ENCODE results near the gene KCNIP4.

Gene KCNIP4

GRCh38 chr4:21061902-21062301 lies 886.7 kb downstream of the KCNIP4 start:
- DNase-seq (ENCODE audit: low spot score) = no peak

- peak; percentile 10 for DNase-seq (ENCODE audit: low spot score)
These were observed 902.4 kb downstream of the KCNIP4 start for GRCh38 chr4:21046141-21046540.

- DNase-seq (ENCODE audit: low spot score) = no peak
These were observed 903.5 kb downstream of the KCNIP4 start for GRCh38 chr4:21045119-21045518.

- no peak for DNase-seq (ENCODE audit: low spot score)
These were observed 906.9 kb downstream of the KCNIP4 start for GRCh38 chr4:21041708-21042107.

- DNase-seq (ENCODE audit: low spot score) = no peak
These were observed 913.8 kb downstream of the KCNIP4 start for GRCh38 chr4:21034728-21035127.

- no peak for DNase-seq (ENCODE audit: low spot score)
These were observed 916.4 kb downstream of the KCNIP4 start for GRCh38 chr4:21032089-21032645.

- no peak for DNase-seq (ENCODE audit: low spot score)
These were observed 929.8 kb downstream of the KCNIP4 start for GRCh38 chr4:21018817-21019216.

GRCh38 chr4:21013501-21013900 lies 935.1 kb downstream of the KCNIP4 start:
- no peak for DNase-seq (ENCODE audit: low spot score)

GRCh38 chr4:21012851-21013331 lies 935.7 kb downstream of the KCNIP4 start:
- DNase-seq (ENCODE audit: low spot score) = no peak

- DNase-seq (ENCODE audit: low spot score) = no peak
These were observed 937.5 kb downstream of the KCNIP4 start for GRCh38 chr4:21011106-21011505.

GRCh38 chr4:21009956-21010355 lies 938.6 kb downstream of the KCNIP4 start:
- DNase-seq (ENCODE audit: low spot score) = no peak

GRCh38 chr4:21005647-21006046 lies 942.9 kb downstream of the KCNIP4 start:
- no peak for DNase-seq (ENCODE audit: low spot score)

- no peak for DNase-seq (ENCODE audit: low spot score)
These were observed 945.6 kb downstream of the KCNIP4 start for GRCh38 chr4:21002976-21003375.

GRCh38 chr4:21002286-21002685 lies 946.3 kb downstream of the KCNIP4 start:
- DNase-seq (ENCODE audit: low spot score) = no peak

GRCh38 chr4:21001490-21001889 lies 947.1 kb downstream of the KCNIP4 start:
- no peak for DNase-seq (ENCODE audit: low spot score)

GRCh38 chr4:20997886-20998285 lies 950.7 kb downstream of the KCNIP4 start:
- DNase-seq (ENCODE audit: low spot score) = no peak

GRCh38 chr4:20995610-20996009 lies 953.0 kb downstream of the KCNIP4 start:
- DNase-seq (ENCODE audit: low spot score) = no peak

GRCh38 chr4:20995015-20995414 lies 953.6 kb downstream of the KCNIP4 start:
- no peak for DNase-seq (ENCODE audit: low spot score)

GRCh38 chr4:20992002-20992401 lies 956.6 kb downstream of the KCNIP4 start:
- no peak for DNase-seq (ENCODE audit: low spot score)

GRCh38 chr4:20987191-20987590 lies 961.4 kb downstream of the KCNIP4 start:
- DNase-seq (ENCODE audit: low spot score) = no peak

GRCh38 chr4:20984576-20984836 lies 964.1 kb downstream of the KCNIP4 start:
- no peak for DNase-seq (ENCODE audit: low spot score)

- DNase-seq (ENCODE audit: low spot score) = no peak
These were observed 964.6 kb downstream of the KCNIP4 start for GRCh38 chr4:20983763-20984575.

GRCh38 chr4:20982544-20982943 lies 966.0 kb downstream of the KCNIP4 start:
- DNase-seq (ENCODE audit: low spot score) = no peak

GRCh38 chr4:20960291-20960690 lies 988.3 kb downstream of the KCNIP4 start:
- no peak for DNase-seq (ENCODE audit: low spot score)
